Inflammatory macrophage treated with lipopolysaccharide for 1 hour (primary cell): ENCODE data around the gene CTCFL.
A peak's percentile ranks its signal among the peaks of the same experiment; 100 is the strongest.
"Not testable (repeated sequence)": the region's sequence is repeated elsewhere in the genome, so short reads cannot be mapped to it uniquely, and the experiment has no call there.

ENCODE experiments used
- DNase-seq, 2 donors: peaks; one replicate each; pipeline ENCODE4 v3.0.0-alpha.2; 2020 to 2022

Gene CTCFL

GRCh38 chr20:57536120-57536708 lies 11.3 kb upstream of the CTCFL start:
- DNase-seq: no peak

GRCh38 chr20:57535297-57535696 lies 10.4 kb upstream of the CTCFL start:
- no peak for DNase-seq

- no peak for DNase-seq
Measured at GRCh38 chr20:57532104-57532503, 7.2 kb upstream of the CTCFL start.

GRCh38 chr20:57530327-57530981 lies 5.5 kb upstream of the CTCFL start:
- DNase-seq: no peak

- no peak for DNase-seq
Measured at GRCh38 chr20:57529810-57530209, 4.9 kb upstream of the CTCFL start.

- no peak for DNase-seq
Measured at GRCh38 chr20:57529160-57529585, 4.2 kb upstream of the CTCFL start.

- DNase-seq: no peak
Measured at GRCh38 chr20:57528148-57528547, 3.2 kb upstream of the CTCFL start.

- DNase-seq: no peak
Measured at GRCh38 chr20:57527728-57528127, 2.8 kb upstream of the CTCFL start.

GRCh38 chr20:57526885-57527460 lies 2.0 kb upstream of the CTCFL start:
- DNase-seq: no peak

GRCh38 chr20:57526087-57526884 lies 1.3 kb upstream of the CTCFL start:
- no peak for DNase-seq

- DNase-seq: no peak
Measured at GRCh38 chr20:57525328-57526086, 567 bp upstream of the CTCFL start.

GRCh38 chr20:57523782-57524181 lies 1.2 kb downstream of the CTCFL start:
- no peak for DNase-seq

- no peak for DNase-seq
Measured at GRCh38 chr20:57522380-57523140, 2.4 kb downstream of the CTCFL start.

- DNase-seq: no peak
Measured at GRCh38 chr20:57517904-57518303, 7.0 kb downstream of the CTCFL start.

- peak; percentile 32 to 82 for DNase-seq
Measured at GRCh38 chr20:57514273-57514751, 10.6 kb downstream of the CTCFL start.

GRCh38 chr20:57513199-57513598 lies 11.7 kb downstream of the CTCFL start:
- DNase-seq: peak in 1 of 2 donors; percentile 40

GRCh38 chr20:57512432-57512831 lies 12.5 kb downstream of the CTCFL start:
- no peak for DNase-seq

GRCh38 chr20:57511709-57512108 lies 13.2 kb downstream of the CTCFL start:
- DNase-seq: not testable (repeated sequence)

GRCh38 chr20:57509665-57510237 lies 15.2 kb downstream of the CTCFL start:
- peak in 1 of 2 donors; percentile 26 for DNase-seq

- DNase-seq: no peak
Measured at GRCh38 chr20:57508831-57509230, 16.1 kb downstream of the CTCFL start.

- no peak for DNase-seq
Measured at GRCh38 chr20:57508381-57508780, 16.6 kb downstream of the CTCFL start.

GRCh38 chr20:57507477-57507876 lies 17.5 kb downstream of the CTCFL start:
- no peak for DNase-seq
